COR-L47 (cell line): Measurements from ENCODE around the gene RABGAP1L.

Experiments used
- DNase-seq: peaks from one replicate; lab custom pipeline; 2025; lab: John Stamatoyannopoulos, UW

Gene RABGAP1L

DNA sequence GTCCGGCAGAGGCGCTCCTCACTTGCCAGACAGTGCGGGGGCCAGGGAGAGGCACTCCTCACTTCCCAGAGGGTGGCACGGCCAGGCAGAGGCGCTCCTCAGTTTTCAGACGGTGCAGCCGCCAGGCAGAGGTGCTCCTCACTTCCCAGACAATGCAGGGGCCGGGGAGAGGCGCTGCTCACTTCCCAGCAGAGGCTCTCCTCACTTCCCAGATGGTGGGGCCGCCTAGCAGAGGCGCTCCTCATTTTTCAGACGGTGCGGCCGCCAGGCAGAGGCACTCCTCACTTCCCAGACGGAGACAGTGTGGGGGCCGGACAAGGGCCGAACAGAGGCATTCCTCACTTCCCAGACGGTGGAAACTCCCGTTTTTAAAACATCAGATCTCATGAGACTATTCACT lies 602.0 kb downstream of the RABGAP1L start:
- DNase-seq: no peak

- DNase-seq: no peak
These were observed 602.7 kb downstream of the RABGAP1L start for GRCh38 chr1:174761901-174762585.

DNA sequence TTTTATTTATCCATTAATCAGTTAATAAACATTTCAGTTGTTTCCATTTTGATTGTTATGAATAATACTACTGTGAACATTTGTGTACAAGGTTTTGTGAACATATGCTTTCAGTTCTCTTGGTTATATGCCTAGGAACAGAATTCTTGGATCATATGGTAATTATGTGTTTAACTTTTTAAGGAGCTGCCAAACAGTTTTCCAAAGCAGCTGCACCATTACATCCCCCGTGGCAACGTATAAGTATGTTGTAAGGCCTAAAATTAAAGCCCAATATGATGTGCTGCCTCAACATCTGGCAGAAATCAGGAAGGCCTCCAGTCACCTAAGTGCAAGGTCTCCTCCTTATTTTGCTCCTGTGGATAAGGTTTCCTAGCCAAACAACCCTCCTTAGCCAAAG lies 604.9 kb downstream of the RABGAP1L start:
- DNase-seq: no peak

DNA sequence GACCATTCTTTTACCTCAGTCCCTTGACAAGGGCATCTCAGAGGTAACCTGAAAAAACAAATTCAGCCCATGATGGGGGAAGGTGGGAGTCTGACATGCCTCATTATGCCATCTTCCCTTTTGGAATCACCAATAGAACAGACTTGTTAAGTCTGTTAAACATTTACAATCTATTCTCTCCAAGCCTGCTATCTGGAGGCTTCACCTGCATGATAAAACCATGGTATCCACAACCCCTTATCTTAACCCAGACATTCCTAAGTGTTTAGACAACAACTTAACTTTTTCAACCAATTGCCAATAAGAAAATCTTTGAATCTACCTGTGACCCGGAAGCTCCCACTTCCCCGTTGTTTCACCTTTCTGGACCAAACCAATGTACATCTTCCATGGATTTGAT lies 607.4 kb downstream of the RABGAP1L start:
- no peak for DNase-seq

DNA sequence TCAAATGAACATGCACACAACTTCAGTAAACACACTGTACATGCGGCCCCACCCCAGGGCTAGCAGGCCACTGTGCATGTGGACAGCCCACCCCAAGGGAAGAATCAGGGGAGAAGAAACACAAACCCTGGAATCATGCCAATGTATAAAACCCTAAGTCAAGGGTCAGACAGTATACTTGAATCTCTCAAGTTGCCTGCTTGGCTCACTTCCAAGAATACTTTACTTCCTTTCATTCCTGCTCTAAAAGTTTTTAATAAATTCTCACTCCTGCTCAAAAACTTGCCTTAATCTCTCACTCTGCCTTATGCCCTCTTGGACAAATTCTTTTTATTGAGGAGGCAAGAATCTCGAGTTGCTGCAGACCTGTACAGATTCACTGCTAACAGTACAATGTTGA lies 609.2 kb downstream of the RABGAP1L start:
- DNase-seq: no peak

GRCh38 chr1:174768949-174769348 lies 609.6 kb downstream of the RABGAP1L start:
- no peak for DNase-seq

DNA sequence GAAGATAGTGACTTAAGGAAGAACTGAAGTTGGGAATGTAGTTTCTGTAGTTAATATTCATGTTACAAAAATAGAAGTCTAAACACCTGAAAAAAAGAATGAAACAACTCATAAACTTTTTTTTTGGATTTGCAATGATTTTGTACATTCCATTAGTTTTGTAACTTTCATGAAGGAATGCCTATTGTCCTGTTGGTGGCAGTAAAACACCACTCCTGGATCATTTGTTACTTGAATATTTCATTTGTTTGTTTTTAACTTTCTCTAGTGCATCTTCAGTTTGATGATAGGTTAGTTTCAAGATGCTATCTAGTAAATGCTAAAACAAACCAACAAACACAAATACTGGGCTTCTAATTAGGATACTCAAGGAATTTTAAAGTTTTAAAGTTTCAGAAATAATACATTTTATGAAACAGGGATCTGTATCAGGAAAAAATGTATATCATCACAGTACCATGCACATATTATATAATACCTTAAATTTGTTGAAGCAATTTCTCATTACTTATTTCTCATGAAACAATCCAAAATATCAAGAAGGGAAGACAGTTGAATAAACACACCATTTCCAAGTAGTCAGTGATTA lies 610.7 kb downstream of the RABGAP1L start:
- DNase-seq: peak; percentile 24

- DNase-seq: no peak
These were observed 616.3 kb downstream of the RABGAP1L start for GRCh38 chr1:174775621-174776020.

DNA sequence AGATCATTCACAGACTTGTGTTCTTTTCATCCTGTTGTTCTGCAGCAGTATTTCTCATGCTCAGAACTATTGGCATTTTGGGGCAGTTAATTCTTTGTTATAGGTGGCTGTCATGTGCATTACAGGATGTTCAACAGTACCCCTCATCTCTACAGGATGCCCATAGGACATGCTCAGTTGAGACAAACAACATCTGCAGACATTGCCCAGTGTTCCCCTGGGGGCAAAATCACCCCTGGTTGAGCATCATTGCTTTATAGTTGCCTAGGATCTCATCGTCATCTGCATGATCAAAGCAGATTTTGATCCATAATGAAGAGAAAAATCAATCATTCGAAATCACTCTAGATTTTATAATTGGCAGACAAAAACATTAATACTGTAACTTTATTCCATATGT lies 617.9 kb downstream of the RABGAP1L start:
- DNase-seq: no peak

- DNase-seq: no peak
These were observed 626.2 kb downstream of the RABGAP1L start for GRCh38 chr1:174785510-174785909.

DNA sequence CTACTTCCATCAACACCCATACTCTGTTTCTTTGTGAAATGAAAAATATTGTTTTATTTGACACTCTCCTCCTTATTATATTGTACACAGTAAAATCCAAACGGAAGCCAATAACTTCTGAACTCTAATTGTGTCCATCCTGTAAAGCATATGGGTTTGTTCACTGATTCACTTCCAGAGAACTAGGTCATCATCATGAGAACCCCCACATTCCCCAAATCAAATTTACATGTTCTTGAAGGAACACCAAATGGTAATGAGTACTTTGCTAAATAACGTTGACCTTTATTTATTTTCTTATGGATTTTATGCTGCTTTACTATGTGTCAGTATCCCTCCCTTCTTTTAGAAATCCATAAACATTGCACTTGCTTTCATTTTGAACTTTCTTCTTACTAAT lies 627.0 kb downstream of the RABGAP1L start:
- no peak for DNase-seq

DNA sequence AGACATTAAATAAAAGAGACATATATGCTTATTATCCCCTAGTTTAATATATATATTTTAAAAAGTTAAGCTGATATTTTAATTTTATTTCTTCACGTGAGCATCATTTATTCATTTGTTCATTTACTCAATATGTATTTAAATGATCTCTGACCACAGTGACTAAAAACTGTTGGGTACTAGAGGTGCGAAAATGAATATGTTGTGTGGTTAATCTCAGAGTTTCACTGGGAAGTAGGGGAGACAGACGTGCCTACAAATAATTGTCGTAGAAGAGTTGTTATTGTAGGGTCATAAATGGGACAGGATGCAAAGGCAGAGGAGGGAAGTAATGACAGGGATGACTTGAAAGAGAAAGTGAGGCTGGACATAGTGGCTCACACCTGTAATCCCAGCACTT lies 627.4 kb downstream of the RABGAP1L start:
- no peak for DNase-seq

DNA sequence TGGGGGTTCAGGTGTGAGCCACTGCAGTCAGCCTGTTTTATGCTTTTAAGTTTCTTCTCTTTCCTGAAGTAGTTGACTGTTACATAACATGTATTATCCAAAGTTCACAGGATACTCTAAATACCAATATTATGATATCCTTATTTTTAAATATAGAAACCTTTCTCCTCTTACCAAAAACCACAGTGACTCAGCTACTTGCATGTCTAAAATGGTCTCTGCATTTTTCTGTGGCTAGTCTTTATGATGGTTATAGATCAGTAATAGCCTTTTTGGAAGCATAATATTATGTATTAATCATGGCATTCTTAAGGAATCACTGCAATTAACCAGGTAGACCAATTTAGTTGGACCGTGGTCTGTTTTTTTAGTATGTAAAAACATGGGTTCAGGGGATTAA lies 629.7 kb downstream of the RABGAP1L start:
- DNase-seq: no peak

DNA sequence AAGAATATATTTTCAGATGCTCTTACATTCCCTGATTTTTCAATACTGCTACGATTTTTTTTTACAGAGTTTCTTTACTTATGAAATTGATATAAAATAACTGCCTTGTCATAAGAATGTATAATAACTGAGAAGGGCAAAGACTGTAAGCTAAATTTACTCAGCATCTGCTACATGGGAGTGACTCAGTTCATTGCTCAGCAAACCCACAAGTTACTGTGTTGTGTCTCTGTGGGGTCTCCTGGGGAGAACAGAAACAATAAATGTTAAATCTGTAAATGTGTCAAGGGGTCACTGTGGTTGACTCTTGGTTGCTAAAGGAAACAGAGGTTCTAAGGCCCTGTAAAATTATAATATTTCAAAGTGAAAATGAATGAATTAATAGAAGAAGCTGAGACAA lies 630.1 kb downstream of the RABGAP1L start:
- no peak for DNase-seq

GRCh38 chr1:174791863-174792262 lies 632.5 kb downstream of the RABGAP1L start:
- no peak for DNase-seq

- DNase-seq: no peak
These were observed 635.5 kb downstream of the RABGAP1L start for GRCh38 chr1:174794861-174795260.

- DNase-seq: no peak
These were observed 636.5 kb downstream of the RABGAP1L start for GRCh38 chr1:174795806-174796205.

GRCh38 chr1:174797398-174797797 lies 638.1 kb downstream of the RABGAP1L start:
- DNase-seq: no peak

DNA sequence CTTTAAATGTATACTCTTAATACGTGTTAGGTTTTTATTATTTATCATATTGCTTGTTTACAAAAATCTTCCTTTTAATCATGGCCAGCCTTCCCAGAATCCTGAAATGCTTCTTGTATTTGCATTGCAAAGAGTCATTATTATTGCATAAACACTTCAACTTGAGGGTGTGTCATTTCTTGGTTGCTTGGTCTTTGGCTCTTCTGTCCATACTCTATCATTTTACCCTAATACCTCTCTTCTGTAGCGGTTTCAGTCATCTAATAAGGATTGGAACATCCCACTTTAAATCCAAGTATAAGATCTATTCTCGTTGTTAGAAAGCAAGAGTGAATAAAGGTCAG lies 639.8 kb downstream of the RABGAP1L start:
- no peak for DNase-seq

DNA sequence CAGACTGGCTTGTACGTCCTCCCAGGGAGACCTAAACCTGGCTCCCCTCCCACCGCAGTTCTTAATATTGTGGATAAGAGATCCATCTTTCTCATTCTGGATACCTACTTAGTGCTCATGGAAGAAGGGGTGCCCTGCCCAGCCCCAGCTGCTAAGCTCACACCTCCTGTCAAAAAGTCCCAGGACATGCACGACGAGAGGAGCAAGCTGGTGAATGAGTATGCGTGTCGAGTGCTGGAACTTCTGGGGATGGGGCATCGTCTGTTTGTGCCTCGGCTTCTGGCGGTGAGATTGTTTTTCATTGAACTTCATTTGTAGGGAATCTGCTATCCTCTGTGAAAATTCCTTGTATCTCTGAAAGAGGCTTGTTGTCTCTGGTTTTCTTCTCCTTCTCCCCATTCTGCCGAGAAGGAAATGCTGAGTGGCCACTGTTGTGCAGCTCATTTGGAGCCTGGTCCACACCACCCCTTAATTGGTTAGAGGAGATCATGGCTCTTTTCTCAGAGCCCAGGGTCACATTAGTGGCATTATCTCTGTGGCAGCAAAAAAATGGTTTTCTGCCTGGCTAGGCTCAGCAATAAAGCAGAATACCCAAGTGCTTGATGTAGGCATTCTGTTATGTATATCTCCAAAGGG lies 641.0 kb downstream of the RABGAP1L start:
- no peak for DNase-seq

GRCh38 chr1:174800876-174801275 lies 641.6 kb downstream of the RABGAP1L start:
- no peak for DNase-seq

DNA sequence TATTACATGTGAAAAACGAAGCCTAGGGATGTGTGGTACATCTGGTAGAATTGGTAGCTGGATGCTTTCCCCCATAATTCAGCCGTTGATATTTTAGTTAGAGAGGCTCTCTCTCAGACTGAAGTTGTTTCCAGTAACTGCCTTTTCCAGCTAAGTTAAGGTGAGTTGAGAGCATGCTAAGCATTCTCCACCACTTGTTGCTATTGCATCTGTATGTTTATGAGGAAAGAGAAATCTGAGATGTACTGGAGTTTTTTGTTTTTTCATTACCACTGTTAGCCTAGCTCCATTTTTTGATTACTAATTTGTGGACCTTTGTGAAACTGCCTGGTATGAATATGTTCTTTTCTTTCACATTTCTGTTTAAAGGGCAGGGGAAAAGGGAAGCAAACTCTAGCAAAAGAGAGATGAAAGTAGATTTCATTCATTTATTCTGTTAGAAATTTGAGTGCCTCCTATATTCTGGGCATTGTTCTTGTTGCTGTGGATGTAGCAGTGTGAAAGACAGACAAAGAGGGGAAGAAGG lies 650.5 kb downstream of the RABGAP1L start:
- DNase-seq: no peak

- DNase-seq: peak; percentile 25
These were observed 652.7 kb downstream of the RABGAP1L start for GRCh38 chr1:174812016-174812415.

- no peak for DNase-seq
These were observed 653.3 kb downstream of the RABGAP1L start for GRCh38 chr1:174812656-174813055.
